Astrocyte of the cerebellum (primary cell): ENCODE results near the gene MBNL2.

ENCODE experiments used
- DNase-seq: peaks from one replicate; pipeline ENCODE4 v3.0.0-alpha.2; 2011; ENCODE audit warnings: low read depth
- H3K4me3 ChIP-seq: 2 replicates; pipeline ENCODE4 v1.5.1; 2011; ENCODE audit warnings: mild to moderate bottlenecking, low read depth, low read length, moderate library complexity
- CTCF ChIP-seq: IDR thresholded peaks from 2 replicates; pipeline ENCODE4 v1.5.1; 2012; ENCODE audit warnings: low read length, low read depth, moderate library complexity, mild to moderate bottlenecking; ENCODE audit errors: missing control alignments
- in situ Hi-C: cut with HindIII; loops from 2 replicates; pipeline ENCODE4 v1.10.0; 2017; ENCODE audit warnings: low sequenced_read_pairs

The MBNL2 gene

GRCh38 chr13:97432232-97432916 is 210.2 kb downstream of the MBNL2 start:
- no peak for DNase-seq
- in situ Hi-C loops, result no loop called here
- TF ChIP-seq CTCF, result no peak
- H3K4me3 ChIP-seq, result peak overlapping the region; percentile 74

- peak overlapping the region; percentile 74 for H3K4me3 ChIP-seq
- TF ChIP-seq CTCF, result no peak
- peak; percentile 100 for DNase-seq
- in situ Hi-C loops, result no loop called here
Observed at GRCh38 chr13:97432917-97433726, 211.0 kb downstream of the MBNL2 start.

- DNase-seq, result peak; percentile 82
- no peak for TF ChIP-seq CTCF
- in situ Hi-C loops, result no loop called here
- H3K4me3 ChIP-seq, result peak within 1 kb of the TSS; percentile 74
Observed at GRCh38 chr13:97433727-97434396, 211.7 kb downstream of the MBNL2 start, which contains the start of gene RAP2A. Gene RAP2A, plus strand, starts transcription at chr13:97434169. Its CDS starts 302 bp downstream, at chr13:97434471.

GRCh38 chr13:97434397-97435201 is 212.5 kb downstream of the MBNL2 start:
- DNase-seq, result no peak
- in situ Hi-C loops, result no loop called here
- H3K4me3 ChIP-seq, result peak overlapping the region; percentile 54
- TF ChIP-seq CTCF, result no peak

GRCh38 chr13:97435323-97435722 is 213.2 kb downstream of the MBNL2 start:
- in situ Hi-C loops, result no loop called here
- TF ChIP-seq CTCF, result no peak
- DNase-seq, result no peak
- H3K4me3 ChIP-seq, result peak overlapping the region; percentile 54

GRCh38 chr13:97435794-97436193 is 213.7 kb downstream of the MBNL2 start:
- no peak for DNase-seq
- no peak for TF ChIP-seq CTCF
- peak overlapping the region; percentile 54 for H3K4me3 ChIP-seq
- in situ Hi-C loops, result no loop called here
